ENCODE data around the gene MRPS18A. TPM values are rescaled to one million over a fixed set of nuclear protein-coding genes. Genes with fewer than 3 reads are reported as not detected.
A peak's percentile ranks its signal among the peaks of the same experiment; 100 is the strongest.

The MRPS18A gene
- total and polyA plus RNA-seq, 2 of the 13 experiments (the other 11 are each of a cell fraction or from before 2014, with no cell fraction given): 87.8 to 89.1 TPM

DNA sequence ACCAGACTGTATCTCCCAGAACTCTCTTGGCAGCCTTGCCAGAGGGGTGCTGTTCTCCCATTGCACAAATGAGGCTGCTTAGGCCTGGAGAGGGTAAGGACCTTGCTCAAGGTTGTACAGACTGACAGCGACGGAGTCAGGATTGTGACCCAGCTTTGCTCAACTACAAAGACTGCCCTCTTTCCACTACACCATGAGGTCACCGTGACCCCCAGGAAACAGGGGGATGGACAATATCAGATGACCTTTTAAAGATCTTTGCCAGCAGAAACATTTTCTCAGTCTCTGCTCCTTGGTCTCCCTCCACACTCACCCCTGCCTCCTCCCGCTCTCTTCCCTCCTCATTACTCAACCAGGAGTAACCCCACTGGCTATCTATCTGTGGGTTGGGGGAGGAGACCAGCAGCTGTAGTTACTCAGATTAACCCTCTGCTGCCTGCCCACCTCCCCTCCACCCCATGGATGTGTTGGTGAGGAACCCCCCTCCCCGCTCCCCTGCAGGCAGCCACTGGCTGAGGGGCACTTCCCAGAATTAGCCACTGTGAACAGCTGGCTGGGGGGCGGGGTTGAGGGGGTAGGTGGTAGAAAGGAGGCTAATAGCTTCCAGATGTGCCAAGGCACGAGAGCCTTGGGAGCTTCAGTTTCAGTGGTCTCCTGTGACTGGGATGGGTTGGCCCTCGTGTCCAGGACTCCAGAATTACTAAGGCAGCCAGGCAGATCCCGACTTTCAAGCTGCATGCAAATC, 26.9 kb upstream of the MRPS18A start (continued):
- TF ChIP-seq, protein P1, sequence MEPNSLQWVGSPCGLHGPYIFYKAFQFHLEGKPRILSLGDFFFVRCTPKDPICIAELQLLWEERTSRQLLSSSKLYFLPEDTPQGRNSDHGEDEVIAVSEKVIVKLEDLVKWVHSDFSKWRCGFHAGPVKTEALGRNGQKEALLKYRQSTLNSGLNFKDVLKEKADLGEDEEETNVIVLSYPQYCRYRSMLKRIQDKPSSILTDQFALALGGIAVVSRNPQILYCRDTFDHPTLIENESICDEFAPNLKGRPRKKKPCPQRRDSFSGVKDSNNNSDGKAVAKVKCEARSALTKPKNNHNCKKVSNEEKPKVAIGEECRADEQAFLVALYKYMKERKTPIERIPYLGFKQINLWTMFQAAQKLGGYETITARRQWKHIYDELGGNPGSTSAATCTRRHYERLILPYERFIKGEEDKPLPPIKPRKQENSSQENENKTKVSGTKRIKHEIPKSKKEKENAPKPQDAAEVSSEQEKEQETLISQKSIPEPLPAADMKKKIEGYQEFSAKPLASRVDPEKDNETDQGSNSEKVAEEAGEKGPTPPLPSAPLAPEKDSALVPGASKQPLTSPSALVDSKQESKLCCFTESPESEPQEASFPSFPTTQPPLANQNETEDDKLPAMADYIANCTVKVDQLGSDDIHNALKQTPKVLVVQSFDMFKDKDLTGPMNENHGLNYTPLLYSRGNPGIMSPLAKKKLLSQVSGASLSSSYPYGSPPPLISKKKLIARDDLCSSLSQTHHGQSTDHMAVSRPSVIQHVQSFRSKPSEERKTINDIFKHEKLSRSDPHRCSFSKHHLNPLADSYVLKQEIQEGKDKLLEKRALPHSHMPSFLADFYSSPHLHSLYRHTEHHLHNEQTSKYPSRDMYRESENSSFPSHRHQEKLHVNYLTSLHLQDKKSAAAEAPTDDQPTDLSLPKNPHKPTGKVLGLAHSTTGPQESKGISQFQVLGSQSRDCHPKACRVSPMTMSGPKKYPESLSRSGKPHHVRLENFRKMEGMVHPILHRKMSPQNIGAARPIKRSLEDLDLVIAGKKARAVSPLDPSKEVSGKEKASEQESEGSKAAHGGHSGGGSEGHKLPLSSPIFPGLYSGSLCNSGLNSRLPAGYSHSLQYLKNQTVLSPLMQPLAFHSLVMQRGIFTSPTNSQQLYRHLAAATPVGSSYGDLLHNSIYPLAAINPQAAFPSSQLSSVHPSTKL (CRISPR knock-in tag; IDR thresholded peaks at IDR 0.05): peak; percentile 69
- TF ChIP-seq, protein P2, sequence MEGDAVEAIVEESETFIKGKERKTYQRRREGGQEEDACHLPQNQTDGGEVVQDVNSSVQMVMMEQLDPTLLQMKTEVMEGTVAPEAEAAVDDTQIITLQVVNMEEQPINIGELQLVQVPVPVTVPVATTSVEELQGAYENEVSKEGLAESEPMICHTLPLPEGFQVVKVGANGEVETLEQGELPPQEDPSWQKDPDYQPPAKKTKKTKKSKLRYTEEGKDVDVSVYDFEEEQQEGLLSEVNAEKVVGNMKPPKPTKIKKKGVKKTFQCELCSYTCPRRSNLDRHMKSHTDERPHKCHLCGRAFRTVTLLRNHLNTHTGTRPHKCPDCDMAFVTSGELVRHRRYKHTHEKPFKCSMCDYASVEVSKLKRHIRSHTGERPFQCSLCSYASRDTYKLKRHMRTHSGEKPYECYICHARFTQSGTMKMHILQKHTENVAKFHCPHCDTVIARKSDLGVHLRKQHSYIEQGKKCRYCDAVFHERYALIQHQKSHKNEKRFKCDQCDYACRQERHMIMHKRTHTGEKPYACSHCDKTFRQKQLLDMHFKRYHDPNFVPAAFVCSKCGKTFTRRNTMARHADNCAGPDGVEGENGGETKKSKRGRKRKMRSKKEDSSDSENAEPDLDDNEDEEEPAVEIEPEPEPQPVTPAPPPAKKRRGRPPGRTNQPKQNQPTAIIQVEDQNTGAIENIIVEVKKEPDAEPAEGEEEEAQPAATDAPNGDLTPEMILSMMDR (CRISPR knock-in tag; IDR thresholded peaks at IDR 0.05): 0 out of 2 replicates have a peak, but pooled peaks have one; percentile 20
- TF ChIP-seq ZNF614 (CRISPR knock-in tag; IDR thresholded peaks at IDR 0.05; ENCODE audit: borderline replicate concordance) (0 out of 2 replicates have a peak, but pooled peaks have one; percentile 10), NONO (IDR thresholded peaks at IDR 0.05) (no peak), NONO (CRISPR knock-in tag; conservative IDR thresholded peaks at IDR 0.05) (peak; percentile 50), KMT2A (CRISPR knock-in tag; IDR thresholded peaks at IDR 0.05) (0 out of 2 replicates have a peak, but pooled peaks have one; percentile 42), SIX4 (CRISPR knock-in tag; IDR thresholded peaks at IDR 0.05) (no peak), MIXL1 (CRISPR knock-in tag; IDR thresholded peaks at IDR 0.05) (no peak), HNF4G (IDR thresholded peaks at IDR 0.05; ENCODE audit: borderline replicate concordance, low read depth, low read length) (peak; percentile 28; the same call in 1 of the 2 replicates), HNF4G (CRISPR knock-in tag; IDR thresholded peaks at IDR 0.05; ENCODE audit: borderline replicate concordance, low read depth) (no peak), NR2F6 (IDR thresholded peaks at IDR 0.05) (peak; percentile 90), NR2F6 (CRISPR knock-in tag; IDR thresholded peaks at IDR 0.05) (peak; percentile 82), DNMT1 (CRISPR knock-in tag; IDR thresholded peaks at IDR 0.05) (no peak), GATAD2A (CRISPR knock-in tag; IDR thresholded peaks at IDR 0.05) (peak; percentile 48; the same call in 1 of the 2 replicates), TARDBP (CRISPR knock-in tag; IDR thresholded peaks at IDR 0.05) (0 out of 2 replicates have a peak, but pooled peaks have one; percentile 27)
- TF ChIP-seq, protein P3, sequence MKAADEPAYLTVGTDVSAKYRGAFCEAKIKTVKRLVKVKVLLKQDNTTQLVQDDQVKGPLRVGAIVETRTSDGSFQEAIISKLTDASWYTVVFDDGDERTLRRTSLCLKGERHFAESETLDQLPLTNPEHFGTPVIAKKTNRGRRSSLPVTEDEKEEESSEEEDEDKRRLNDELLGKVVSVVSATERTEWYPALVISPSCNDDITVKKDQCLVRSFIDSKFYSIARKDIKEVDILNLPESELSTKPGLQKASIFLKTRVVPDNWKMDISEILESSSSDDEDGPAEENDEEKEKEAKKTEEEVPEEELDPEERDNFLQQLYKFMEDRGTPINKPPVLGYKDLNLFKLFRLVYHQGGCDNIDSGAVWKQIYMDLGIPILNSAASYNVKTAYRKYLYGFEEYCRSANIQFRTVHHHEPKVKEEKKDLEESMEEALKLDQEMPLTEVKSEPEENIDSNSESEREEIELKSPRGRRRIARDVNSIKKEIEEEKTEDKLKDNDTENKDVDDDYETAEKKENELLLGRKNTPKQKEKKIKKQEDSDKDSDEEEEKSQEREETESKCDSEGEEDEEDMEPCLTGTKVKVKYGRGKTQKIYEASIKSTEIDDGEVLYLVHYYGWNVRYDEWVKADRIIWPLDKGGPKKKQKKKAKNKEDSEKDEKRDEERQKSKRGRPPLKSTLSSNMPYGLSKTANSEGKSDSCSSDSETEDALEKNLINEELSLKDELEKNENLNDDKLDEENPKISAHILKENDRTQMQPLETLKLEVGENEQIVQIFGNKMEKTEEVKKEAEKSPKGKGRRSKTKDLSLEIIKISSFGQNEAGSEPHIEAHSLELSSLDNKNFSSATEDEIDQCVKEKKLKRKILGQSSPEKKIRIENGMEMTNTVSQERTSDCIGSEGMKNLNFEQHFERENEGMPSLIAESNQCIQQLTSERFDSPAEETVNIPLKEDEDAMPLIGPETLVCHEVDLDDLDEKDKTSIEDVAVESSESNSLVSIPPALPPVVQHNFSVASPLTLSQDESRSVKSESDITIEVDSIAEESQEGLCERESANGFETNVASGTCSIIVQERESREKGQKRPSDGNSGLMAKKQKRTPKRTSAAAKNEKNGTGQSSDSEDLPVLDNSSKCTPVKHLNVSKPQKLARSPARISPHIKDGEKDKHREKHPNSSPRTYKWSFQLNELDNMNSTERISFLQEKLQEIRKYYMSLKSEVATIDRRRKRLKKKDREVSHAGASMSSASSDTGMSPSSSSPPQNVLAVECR (CRISPR knock-in tag; IDR thresholded peaks at IDR 0.05; ENCODE audit: borderline replicate concordance): peak; percentile 42; the same call in 1 of the 2 replicates
- TF ChIP-seq, protein P4, sequence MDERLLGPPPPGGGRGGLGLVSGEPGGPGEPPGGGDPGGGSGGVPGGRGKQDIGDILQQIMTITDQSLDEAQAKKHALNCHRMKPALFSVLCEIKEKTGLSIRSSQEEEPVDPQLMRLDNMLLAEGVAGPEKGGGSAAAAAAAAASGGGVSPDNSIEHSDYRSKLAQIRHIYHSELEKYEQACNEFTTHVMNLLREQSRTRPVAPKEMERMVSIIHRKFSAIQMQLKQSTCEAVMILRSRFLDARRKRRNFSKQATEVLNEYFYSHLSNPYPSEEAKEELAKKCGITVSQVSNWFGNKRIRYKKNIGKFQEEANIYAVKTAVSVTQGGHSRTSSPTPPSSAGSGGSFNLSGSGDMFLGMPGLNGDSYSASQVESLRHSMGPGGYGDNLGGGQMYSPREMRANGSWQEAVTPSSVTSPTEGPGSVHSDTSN (CRISPR knock-in tag; IDR thresholded peaks at IDR 0.05): no peak

Data from HepG2 (cell line).